Loucy (cell line): ENCODE data around the gene NAT9.

Experiments used
- H2AFZ ChIP-seq: fragments of 200-600 bp; sonication (generic); 2 replicates; pipeline ENCODE4 v1.6.0; 2016; ENCODE audit warnings: antibody characterized with exemption, mild to moderate bottlenecking, low read length, moderate library complexity
- H3F3A ChIP-seq: fragments of 200-600 bp; 2 replicates; pipeline ENCODE4 v1.6.0; 2016; ENCODE audit warnings: antibody characterized with exemption, low read depth, mild to moderate bottlenecking
- H3K27me3 ChIP-seq: fragments of 200-600 bp; sonication (generic); 2 replicates; pipeline ENCODE4 v1.6.1; 2014; ENCODE audit warnings: low read length, mild to moderate bottlenecking; ENCODE audit not compliant: insufficient read depth, poor library complexity, severe bottlenecking
- H3K36me3 ChIP-seq: fragments of 200-600 bp; sonication (generic); 2 replicates; pipeline ENCODE4 v1.6.1; 2016; ENCODE audit warnings: low read length; ENCODE audit not compliant: insufficient read depth
- H3K4me1 ChIP-seq: fragments of 200-600 bp; sonication (generic); 2 replicates; pipeline ENCODE4 v1.5.1; 2014; ENCODE audit warnings: low read length, mild to moderate bottlenecking; ENCODE audit not compliant: insufficient read depth, poor library complexity, severe bottlenecking
- H3K4me2 ChIP-seq: fragments of 200-600 bp; sonication (generic); 2 replicates; pipeline ENCODE4 v1.6.0; 2014; ENCODE audit warnings: antibody characterized with exemption, low read length, low read depth, mild to moderate bottlenecking; ENCODE audit not compliant: poor library complexity, severe bottlenecking
- H3K4me3 ChIP-seq: fragments of 200-600 bp; sonication (generic); 2 replicates; pipeline ENCODE4 v1.5.1; 2014; ENCODE audit warnings: low read length, mild to moderate bottlenecking, mixed read lengths; ENCODE audit not compliant: poor library complexity, severe bottlenecking
- H3K79me2 ChIP-seq: fragments of 200-600 bp; sonication (generic); 2 replicates; pipeline ENCODE4 v1.6.1; 2014; ENCODE audit warnings: low read length; ENCODE audit not compliant: insufficient read depth
- H3K9ac ChIP-seq: fragments of 200-600 bp; sonication (generic); 2 replicates; pipeline ENCODE4 v1.6.0; 2014; ENCODE audit warnings: mild to moderate bottlenecking, low read depth, low read length, moderate library complexity; ENCODE audit not compliant: poor library complexity, severe bottlenecking
- H3K9me2 ChIP-seq: fragments of 200-600 bp; sonication (generic); replicated peaks from 2 replicates; pipeline ENCODE4 v1.6.1; 2016; ENCODE audit warnings: low read depth, low read length, mixed read lengths
- H3K9me3 ChIP-seq: fragments of 200-600 bp; sonication (generic); 2 replicates; pipeline ENCODE4 v1.6.1; 2014; ENCODE audit warnings: mild to moderate bottlenecking, antibody characterized with exemption, low read length, low read depth; ENCODE audit not compliant: insufficient read depth
- H4K20me1 ChIP-seq: fragments of 200-600 bp; sonication (generic); 2 replicates; pipeline ENCODE4 v1.6.0; 2014; ENCODE audit warnings: antibody characterized with exemption, low read length, mild to moderate bottlenecking; ENCODE audit not compliant: insufficient read depth, poor library complexity, severe bottlenecking
- CTCF ChIP-seq: fragments of 200-600 bp; sonication (generic); conservative IDR thresholded peaks from 2 replicates; pipeline ENCODE4 v1.5.1; 2014; ENCODE audit warnings: mild to moderate bottlenecking, antibody characterized with exemption, low read length
- EZH2phosphoT487 ChIP-seq: fragments of 200-600 bp; IDR thresholded peaks from 2 replicates; pipeline ENCODE4 v1.6.1; 2018; ENCODE audit warnings: antibody characterized with exemption, mild to moderate bottlenecking, moderate library complexity, borderline replicate concordance

Gene NAT9

GRCh38 chr17:74754832-74755231 lies 21.3 kb downstream of the NAT9 start:
- Histone ChIP-seq H3K27me3 (no peaks in the 10 kb centered on the region), H3K4me2 (peak overlapping the region; percentile 92), H3K9ac (peak overlapping the region; percentile 9), H3K4me3 (peak overlapping the region; percentile 94), H3K9me3 (no peaks in the 10 kb centered on the region), H3K36me3 (peaks cover 12% of the 10 kb centered on the region; the same call in 1 of the 2 replicates), H3F3A (no peaks in the 10 kb centered on the region), H3K9me2 (no peaks in the 10 kb centered on the region), H4K20me1 (peaks cover 94% of the 10 kb centered on the region), H3K79me2 (peaks cover 99% of the 10 kb centered on the region), H2AFZ (no peak overlapping the region), H3K4me1 (peaks cover 67% of the 10 kb centered on the region)
- TF ChIP-seq CTCF = no peak
- TF ChIP-seq EZH2phosphoT487 = no peak

GRCh38 chr17:74752822-74753401 lies 23.2 kb downstream of the NAT9 start:
- H3K9me3 ChIP-seq = no peaks in the 10 kb centered on the region
- peaks cover 98% of the 10 kb centered on the region for H3K79me2 ChIP-seq
- peak overlapping the region; percentile 94 for H3K4me3 ChIP-seq
- peaks cover 51% of the 10 kb centered on the region for H3K4me1 ChIP-seq
- H4K20me1 ChIP-seq = peaks cover 90% of the 10 kb centered on the region
- H3K9me2 ChIP-seq = no peaks in the 10 kb centered on the region
- peak overlapping the region; percentile 98 for H3K9ac ChIP-seq
- H3K27me3 ChIP-seq = peaks cover 7% of the 10 kb centered on the region
- H3F3A ChIP-seq = no peaks in the 10 kb centered on the region
- no peak overlapping the region for H2AFZ ChIP-seq
- TF ChIP-seq CTCF (no peak), EZH2phosphoT487 (no peak)
- peak overlapping the region; percentile 92 for H3K4me2 ChIP-seq
- peaks cover 12% of the 10 kb centered on the region; the same call in 1 of the 2 replicates for H3K36me3 ChIP-seq

GRCh38 chr17:74752415-74752814 lies 23.7 kb downstream of the NAT9 start:
- H3K4me3 ChIP-seq = peak overlapping the region; percentile 94
- H3K36me3 ChIP-seq = peaks cover 12% of the 10 kb centered on the region; the same call in 1 of the 2 replicates
- peaks cover 98% of the 10 kb centered on the region for H3K79me2 ChIP-seq
- no peaks in the 10 kb centered on the region for H3K9me3 ChIP-seq
- no peak overlapping the region for H2AFZ ChIP-seq
- H3K9ac ChIP-seq = peak overlapping the region; percentile 98
- H3K9me2 ChIP-seq = no peaks in the 10 kb centered on the region
- H3F3A ChIP-seq = no peaks in the 10 kb centered on the region; the same call in 1 of the 2 replicates
- peak overlapping the region; percentile 92 for H3K4me2 ChIP-seq
- no peak for TF ChIP-seq EZH2phosphoT487
- H4K20me1 ChIP-seq = peaks cover 89% of the 10 kb centered on the region
- peaks cover 7% of the 10 kb centered on the region for H3K27me3 ChIP-seq
- H3K4me1 ChIP-seq = peaks cover 51% of the 10 kb centered on the region
